ENCODE data around the gene ARHGAP8.
"Not testable (repeated sequence)": the region's sequence is repeated elsewhere in the genome, so short reads cannot be mapped to it uniquely, and the experiment has no call there.

Gene ARHGAP8

DNA sequence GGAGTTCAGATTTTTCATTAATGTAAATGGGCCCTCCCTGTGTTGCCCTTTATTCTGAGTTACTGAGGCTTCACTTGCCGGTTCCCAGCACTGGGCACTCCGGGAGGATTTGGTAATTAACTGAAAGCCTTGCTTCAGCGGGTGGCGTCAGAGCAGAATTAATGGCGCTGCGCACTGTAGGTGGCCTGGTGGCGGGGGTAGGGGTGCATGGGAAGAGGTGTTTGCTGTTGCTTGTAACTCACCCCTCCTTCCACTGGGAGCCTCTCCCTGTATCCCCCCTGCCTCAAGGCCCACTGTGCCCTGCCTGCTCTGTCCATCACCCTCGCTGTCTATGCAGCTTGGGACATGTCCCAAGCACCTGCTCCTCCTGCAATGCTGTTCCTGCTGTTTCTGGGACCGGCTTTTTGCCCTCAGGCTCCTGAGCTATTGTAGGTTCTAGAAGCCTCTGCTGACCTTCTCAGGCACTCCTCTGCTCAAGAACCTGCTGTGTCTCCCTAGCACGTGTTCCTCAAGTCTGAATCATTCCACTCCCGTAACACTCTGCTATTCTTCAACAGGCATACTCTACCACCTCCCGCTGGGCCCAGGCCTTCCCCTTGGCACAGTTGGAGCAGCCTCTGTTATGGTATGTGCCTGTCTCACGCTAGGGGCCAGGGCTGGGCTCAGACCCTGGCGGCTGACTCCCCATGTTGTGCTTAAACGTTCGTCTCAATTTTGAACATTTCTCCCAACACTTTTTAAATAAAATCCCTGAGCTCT, 24.4 kb downstream of the ARHGAP8 start:
- DNase-seq = no peak

DNA sequence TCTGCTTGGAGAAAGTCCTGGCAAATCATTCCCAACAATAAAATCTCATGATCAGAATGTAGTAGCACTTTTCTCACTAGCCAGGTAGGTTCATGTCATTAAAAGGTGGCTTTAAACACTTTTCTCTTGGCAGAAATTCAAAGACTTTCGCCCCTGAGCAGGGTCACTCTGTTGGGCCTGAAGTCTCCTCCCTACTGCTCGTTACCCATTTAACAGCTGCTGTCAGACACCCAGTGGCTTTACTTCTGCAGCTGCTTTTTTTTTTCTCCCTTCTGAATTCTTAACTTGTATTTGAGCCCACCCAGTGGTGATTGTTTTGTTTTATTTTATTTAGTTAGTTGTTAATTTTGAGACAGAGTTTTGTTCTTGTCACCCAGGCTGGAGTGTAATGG, 25.0 kb downstream of the ARHGAP8 start:
- no peak for DNase-seq

DNA sequence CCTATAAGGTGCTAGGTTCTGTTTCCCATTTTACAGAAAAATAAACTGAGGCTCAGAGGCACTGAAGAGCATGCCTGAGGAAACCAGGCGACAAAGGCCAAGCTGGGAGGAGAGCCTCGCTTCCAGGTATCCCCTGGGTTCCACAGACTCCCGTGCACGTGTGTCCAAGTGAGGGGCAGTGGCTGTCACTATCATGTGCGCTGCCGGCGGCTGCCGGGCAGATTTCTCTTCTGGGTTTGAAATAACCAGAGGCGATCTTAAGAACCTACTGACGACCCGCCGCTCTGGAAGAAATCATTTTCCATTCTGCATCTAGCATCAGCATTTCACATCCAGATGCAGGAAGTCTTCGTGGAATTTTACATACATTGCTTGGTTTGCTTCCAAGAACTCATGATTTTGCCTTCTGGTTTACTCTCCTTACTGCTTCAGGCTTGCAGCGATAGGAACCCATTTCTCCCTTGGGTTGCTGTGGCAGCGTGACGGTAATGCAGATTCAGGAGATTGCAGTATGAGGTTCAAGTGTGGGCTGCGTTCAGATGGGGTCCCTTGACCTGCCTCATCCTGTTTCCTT, 28.6 kb downstream of the ARHGAP8 start:
- DNase-seq = no peak

DNA sequence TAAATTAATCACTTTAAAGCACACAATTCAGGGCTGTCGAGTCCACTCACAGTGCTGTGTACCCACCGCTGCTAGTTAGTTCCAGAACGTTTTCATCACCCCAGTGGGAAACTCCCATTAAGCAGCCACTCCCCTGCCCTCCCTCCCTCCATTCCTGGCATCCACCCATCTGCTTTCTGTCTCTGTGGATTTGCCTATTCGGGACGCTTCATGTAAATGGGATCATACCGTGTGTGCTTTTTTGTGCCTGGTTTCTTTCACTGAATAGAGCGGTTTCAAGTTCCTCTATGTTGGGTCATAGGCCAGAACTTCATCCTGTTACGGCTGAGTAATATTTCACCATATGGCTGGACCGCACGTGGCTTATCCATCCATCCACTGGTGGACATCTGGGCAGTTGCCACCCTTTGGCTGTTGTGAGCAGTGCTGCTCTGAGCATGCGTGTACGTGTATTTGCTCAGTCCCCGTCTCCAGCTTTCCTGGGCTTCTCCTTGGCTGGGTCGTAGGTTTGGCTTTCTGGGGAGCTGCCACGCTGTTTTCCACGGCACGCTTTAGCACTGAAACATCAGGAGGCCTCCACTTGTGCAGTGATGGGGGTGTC, 30.1 kb downstream of the ARHGAP8 start:
- DNase-seq = peak; percentile 36

DNA sequence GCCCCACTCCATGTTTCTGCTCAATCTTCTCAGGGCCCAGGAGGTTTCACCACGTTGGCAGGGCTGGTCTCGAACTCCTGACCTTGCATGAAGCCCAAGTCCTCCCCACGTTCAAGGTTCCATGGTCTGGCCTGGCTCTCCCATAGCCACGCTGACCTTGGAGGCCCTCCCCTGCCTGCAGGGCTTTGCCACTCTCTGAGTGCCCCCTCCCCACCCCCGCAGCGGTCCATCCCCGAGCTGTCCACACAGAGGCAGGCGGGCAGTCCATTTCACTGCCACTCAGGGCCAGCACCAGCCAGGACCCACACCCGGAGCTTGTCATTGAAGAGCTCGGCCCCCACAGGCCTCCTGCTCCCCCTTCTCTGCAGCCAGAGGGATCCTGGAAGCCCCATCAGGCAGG, 30.7 kb downstream of the ARHGAP8 start:
- DNase-seq = no peak

DNA sequence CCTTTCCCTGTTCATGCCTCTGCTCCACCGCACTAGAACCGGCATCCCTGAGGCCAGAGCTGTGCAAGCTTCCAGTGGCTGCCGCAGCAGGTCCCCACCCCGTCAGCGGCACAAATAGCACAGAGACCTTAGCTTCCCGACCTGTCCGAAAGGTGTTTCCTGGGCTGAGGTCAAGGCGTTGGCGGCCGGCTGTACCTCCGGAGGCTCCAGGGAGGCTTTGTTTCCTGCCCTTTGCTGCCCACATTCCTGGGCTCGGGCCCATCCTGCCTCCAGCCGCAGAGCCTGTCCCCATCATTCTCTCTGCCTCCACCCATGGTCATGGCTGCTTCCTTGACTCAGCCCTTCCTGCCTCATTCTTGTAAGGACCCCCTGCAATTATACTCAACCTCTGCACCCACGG, 31.2 kb downstream of the ARHGAP8 start:
- no peak for DNase-seq

- DNase-seq = peak; percentile 47
Observed at GRCh38 chr22:44786136-44786535, 33.8 kb downstream of the ARHGAP8 start.

DNA sequence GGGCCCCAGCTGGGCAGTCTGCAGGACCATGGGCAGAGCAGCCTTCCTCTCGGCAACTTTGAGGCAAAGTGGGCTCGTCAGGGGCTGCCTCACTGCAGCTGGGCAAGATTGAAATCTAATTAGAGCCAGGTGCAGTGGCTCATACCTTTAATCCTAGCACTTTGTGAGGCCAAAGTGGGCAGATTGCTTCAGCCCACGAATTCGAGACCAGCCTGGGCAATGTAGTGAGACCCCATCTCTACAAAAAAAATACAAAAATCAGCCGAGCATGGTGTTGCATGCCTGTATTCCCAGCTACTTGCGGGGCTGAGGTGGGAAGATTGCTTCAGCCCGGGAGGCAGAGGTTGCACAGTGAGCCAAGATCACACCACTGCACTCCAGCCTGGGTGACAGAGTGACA, 34.2 kb downstream of the ARHGAP8 start:
- peak; percentile 38 for DNase-seq

- no peak for DNase-seq
Observed at GRCh38 chr22:44787832-44788231, 35.5 kb downstream of the ARHGAP8 start.

GRCh38 chr22:44793106-44793505, 40.7 kb downstream of the ARHGAP8 start:
- DNase-seq = no peak

DNA sequence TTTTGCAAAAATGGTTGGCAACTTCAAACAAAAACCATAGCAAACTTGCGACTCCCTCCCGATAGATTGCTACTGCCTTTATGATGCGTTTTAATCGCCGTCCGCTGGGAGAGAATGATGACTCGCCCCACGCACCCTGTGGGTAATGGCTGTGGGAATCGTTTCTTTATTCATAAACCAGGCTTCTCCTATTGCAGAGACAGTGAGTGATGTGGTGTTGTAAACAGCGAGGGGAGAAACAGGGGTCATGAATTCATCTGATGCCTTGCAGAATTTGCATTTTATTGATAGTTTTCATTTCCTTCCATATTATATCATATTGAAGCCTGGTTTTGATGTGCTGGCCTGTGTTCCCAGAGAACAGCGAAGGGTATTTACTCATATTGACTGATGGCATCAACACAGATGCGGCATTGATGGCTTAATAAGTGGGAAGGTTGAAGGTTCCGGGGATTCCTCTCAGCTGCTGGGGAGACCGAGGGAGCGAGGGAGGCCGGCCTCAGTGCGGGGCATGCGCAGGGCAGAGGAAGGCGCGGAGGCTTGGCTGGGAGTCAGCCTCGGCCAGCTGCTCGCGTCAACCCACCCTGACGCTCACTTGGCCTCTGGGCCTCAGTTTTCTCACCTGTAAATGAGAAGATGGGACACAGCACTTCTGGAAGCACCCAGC, 41.3 kb downstream of the ARHGAP8 start:
- no peak for DNase-seq

- no peak for DNase-seq
Observed at GRCh38 chr22:44795701-44796630, 43.6 kb downstream of the ARHGAP8 start.

- no peak for DNase-seq
Observed at GRCh38 chr22:44797181-44797725, 44.9 kb downstream of the ARHGAP8 start.

DNA sequence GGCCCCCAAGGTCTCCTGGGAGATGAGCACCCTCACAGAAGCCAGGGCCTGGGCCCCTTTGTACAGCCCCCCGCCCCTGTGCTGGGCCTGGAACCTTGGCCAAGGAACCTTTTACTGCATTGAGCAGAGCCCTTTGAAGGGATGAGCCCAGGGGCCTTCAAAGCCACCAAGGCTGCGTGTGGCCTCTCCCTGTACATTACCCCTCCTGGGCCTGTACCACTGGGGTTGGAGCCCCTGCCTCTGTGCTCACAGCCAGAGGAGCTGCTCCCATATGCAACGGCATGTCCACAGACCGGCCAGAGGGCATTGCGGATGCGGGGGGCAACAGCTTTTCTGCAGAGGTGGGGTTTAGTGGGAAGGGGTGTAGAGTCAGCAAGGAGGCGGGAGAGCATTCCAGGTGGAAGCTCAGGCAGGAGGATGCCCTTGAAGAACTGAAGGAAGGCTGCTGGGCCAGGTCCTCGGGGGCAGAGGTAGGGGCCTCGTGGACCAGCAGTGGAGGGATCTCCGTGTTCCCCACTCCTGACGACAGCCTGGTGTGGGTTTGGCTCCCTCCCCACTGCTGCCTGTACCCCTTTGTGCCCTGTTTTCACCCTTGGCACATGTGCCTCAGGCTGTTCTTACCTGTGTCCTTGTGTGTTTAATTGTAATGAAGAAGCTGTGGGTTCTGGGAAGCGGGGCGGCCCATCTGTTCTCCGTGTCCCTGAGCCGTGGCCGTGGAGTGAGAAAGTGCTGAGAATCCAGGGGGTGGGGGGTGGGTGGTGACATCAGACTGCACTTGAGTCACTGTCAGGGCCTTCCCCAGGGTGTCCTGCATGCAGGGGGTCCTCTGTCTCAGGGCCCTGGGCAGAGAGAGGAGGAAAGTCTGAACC, 46.9 kb downstream of the ARHGAP8 start:
- DNase-seq = no peak

DNA sequence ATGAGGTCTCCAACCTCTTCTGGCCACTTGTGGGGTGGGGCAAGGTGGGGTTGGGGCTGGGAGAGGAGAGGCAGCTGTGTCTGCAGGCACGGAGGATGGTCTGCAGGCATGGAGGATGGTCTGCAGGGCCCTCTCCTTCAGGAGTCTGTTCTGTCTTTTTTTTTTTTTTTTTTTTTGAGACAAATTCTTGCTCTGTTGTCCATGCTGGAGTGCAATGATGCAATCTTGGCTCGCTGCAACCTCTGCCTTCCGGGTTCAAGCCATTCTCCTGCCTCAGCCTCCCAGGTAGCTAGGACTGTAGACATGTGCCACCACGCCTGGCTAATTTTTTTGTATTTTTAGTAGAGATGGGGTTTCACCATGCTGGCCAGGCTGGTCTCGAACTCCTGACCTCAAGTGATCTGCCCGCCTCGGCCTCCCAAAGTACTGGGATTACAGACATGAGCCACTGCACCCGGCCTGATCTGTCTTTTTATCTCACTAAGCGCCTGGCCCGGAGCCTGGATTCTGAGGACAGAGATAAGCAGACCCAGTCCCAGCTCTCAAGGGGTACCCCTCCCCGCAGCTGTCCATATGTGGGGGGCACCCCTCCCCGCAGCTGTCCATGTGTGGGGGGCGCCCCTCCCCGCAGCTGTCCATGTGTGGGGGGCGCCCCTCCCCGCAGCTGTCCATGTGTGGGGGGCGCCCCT, 47.7 kb downstream of the ARHGAP8 start:
- DNase-seq = not testable (repeated sequence)

GRCh38 chr22:44801476-44801875, 49.1 kb downstream of the ARHGAP8 start:
- DNase-seq = peak; percentile 10

DNA sequence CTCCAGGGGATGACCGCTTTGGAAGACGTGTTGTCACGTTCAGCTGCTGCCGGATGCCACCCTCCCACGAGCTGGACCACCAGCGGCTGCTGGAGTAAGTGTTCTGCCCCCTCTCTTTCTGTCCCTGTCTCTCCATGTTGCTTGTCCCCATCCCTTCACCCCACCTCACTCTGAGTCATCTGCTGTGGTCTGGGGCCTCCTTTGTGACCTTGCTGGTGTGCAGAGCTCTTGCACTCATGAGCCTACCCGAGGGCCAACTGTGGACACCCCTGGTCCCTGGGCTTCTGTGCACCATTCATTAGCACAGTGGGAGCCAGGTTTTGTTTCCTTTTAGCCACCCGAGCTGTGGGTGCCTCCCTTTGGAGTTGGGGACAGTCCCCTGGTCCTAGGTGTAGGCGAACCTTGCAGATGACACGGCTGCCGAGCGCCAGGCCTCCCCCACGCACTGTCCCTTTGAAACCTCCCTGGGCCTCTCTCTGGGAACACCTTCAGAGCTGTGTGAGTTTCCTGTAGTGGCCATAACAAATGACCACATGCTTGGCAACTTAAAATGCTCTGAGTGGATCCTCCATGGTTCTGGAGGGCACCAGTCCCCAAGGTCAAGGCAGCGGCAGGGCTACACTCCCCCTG, 49.8 kb downstream of the ARHGAP8 start:
- no peak for DNase-seq

DNA sequence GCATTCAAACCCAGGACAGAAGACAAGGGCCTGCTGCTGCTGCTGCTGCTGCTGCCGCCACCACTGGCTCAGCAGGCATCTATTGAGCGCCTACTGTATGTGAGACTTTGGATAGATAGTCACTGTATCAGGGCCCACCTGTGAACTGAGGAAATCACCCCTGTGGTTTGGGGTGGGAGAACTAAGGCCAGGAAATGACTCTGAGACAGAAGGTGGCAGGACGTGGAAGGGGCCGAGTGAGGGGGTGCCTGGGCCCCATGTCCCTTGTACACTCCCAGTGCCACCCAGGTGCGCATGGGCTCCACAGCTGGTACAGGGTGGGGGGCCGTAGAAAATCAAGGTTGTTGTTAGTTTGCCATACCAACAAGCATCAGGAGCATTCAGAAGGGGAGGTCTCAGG, 50.6 kb downstream of the ARHGAP8 start:
- DNase-seq = no peak

GRCh38 chr22:44804327-44804726, 52.0 kb downstream of the ARHGAP8 start:
- DNase-seq = no peak

GRCh38 chr22:44805711-44806110, 53.3 kb downstream of the ARHGAP8 start:
- DNase-seq = no peak

Data from NCI-H82 (cell line).